NT2/D1 (cell line): ENCODE measurements around the gene JTB.

ENCODE experiments used
- SUZ12 ChIP-seq: IDR thresholded peaks from 2 replicates; pipeline ENCODE4 v1.6.1; 2011; ENCODE audit not compliant: insufficient read length, insufficient read depth; ENCODE audit errors: extremely low read depth
- YY1 ChIP-seq: IDR thresholded peaks from 2 replicates; pipeline ENCODE4 v1.6.1; 2011; ENCODE audit not compliant: insufficient read length, insufficient read depth

DNA sequence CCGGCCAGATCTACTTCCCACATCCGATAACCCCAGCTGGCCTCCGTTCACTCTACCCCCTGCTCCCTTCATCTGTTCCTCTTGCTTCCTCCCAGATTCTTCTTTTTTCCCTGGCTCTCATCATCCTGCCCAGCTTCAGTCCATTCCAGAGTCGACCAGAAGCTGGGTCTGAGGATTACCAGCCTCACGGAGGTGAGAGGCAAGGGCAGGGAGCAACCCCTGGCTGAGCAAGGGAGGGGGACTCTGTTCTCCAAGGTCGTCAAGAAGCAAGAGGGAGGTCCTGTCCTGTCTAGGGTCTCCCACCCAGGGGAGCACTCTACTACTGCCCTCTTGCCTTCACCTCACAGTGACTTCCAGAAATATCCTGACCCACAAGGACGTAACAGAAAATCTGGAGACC is 3.9 kb downstream of the JTB start:
- no peak for TF ChIP-seq YY1
- no peak for TF ChIP-seq SUZ12
